AG09319 (cell line): ENCODE measurements around the gene CLASRP.
"Not testable (repeated sequence)": the region's sequence is repeated elsewhere in the genome, so short reads cannot be mapped to it uniquely, and the experiment has no call there.

Experiments
- DNase-seq: peaks from one replicate; pipeline ENCODE4 v3.0.0-alpha.2; 2010; ENCODE audit warnings: low read depth; ENCODE audit errors: extremely low read depth
- TF ChIP-seq, protein P1 (sequence below): IDR thresholded peaks from 2 replicates; pipeline ENCODE4 v1.5.1; 2011; ENCODE audit warnings: low read depth, mild to moderate bottlenecking, inconsistent platforms, low read length, moderate library complexity

Gene CLASRP

GRCh38 chr19:45038931-45039893 lies at the start of gene CLASRP:
CLASRP (plus strand) TSS chr19:45039045; CDS start chr19:45040213, 1,168 bp downstream.
- TF ChIP-seq, protein P1, sequence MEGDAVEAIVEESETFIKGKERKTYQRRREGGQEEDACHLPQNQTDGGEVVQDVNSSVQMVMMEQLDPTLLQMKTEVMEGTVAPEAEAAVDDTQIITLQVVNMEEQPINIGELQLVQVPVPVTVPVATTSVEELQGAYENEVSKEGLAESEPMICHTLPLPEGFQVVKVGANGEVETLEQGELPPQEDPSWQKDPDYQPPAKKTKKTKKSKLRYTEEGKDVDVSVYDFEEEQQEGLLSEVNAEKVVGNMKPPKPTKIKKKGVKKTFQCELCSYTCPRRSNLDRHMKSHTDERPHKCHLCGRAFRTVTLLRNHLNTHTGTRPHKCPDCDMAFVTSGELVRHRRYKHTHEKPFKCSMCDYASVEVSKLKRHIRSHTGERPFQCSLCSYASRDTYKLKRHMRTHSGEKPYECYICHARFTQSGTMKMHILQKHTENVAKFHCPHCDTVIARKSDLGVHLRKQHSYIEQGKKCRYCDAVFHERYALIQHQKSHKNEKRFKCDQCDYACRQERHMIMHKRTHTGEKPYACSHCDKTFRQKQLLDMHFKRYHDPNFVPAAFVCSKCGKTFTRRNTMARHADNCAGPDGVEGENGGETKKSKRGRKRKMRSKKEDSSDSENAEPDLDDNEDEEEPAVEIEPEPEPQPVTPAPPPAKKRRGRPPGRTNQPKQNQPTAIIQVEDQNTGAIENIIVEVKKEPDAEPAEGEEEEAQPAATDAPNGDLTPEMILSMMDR: no peak
- DNase-seq: peak; percentile 70

GRCh38 chr19:44990459-44990858 lies 48.4 kb upstream of the CLASRP start:
- TF ChIP-seq, protein P1: no peak
- DNase-seq: no peak

- no peak for DNase-seq
- TF ChIP-seq, protein P1: no peak
Measured at GRCh38 chr19:44990966-44991365, 47.9 kb upstream of the CLASRP start.

- TF ChIP-seq, protein P1: no peak
- no peak for DNase-seq
Measured at GRCh38 chr19:44992336-44993163, 46.3 kb upstream of the CLASRP start.

- TF ChIP-seq, protein P1: no peak
- no peak for DNase-seq
Measured at GRCh38 chr19:44993526-44993925, 45.3 kb upstream of the CLASRP start.

GRCh38 chr19:44993926-44994537 lies 44.8 kb upstream of the CLASRP start:
- TF ChIP-seq, protein P1: no peak

GRCh38 chr19:44998025-44998424 lies 40.8 kb upstream of the CLASRP start:
- no peak for DNase-seq
- TF ChIP-seq, protein P1: no peak

More at GRCh38 chr19:44993926-44994537, 44.8 kb upstream of the CLASRP start:
- DNase-seq: no peak

GRCh38 chr19:44999131-44999925 lies 39.5 kb upstream of the CLASRP start:
- DNase-seq: not testable (repeated sequence)

DNA sequence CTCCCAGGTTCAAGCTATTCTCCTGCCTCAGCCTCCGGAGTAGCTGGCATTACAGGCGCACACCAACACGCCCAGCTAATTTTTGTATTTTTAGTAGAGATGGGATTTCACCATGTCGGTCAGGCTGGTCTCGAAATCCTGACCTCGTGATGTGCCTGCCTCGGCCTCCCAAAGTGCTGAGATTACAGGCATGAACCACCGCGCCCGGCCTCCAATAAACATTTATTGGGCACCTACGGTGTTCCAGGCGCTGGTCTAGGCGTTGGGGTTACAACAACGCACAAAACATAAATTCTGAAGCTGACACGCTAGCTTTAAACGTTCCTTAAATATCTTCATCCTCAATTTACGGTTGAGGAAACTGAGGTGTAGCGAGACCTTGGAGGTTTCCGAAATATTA lies 38.2 kb upstream of the CLASRP start:
- not testable (repeated sequence) for DNase-seq
